ENCODE data around the gene SEMA5A. TPM values are rescaled to one million over a fixed set of nuclear protein-coding genes. Genes with fewer than 3 reads are reported as not detected.

Gene SEMA5A
- polyA plus RNA-seq, 1 experiment: 98.4 TPM

DNA sequence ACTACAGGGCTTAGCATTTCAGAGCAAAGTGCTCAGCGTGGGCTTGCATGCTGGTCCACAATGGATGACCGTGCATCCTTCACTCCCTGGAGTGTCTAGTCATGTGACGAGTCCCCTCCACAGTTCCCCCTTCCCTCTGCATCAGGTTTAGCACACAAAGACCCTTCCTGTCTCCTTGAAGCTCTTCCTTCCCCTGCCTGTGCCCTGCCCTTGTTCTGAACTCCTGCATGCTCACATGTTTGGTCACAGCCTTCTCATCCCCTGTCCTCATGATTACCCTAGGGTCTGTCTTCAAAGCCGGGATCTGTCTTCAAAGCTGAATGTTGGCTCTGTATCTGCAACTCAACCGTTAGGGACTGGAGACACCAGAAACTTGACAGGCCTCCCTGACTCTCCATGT, 388.9 kb downstream of the SEMA5A start:
- no peak overlapping the region for H3K4me3 ChIP-seq (ENCODE audit: low read depth, low read length)
- H3K27me3 ChIP-seq (ENCODE audit: control insufficient read depth, insufficient read depth, low read length): no peaks in the 10 kb centered on the region
- DNase-seq (ENCODE audit: low read depth): no peak
- peaks cover 6% of the 10 kb centered on the region for H3K36me3 ChIP-seq (ENCODE audit: control insufficient read depth, insufficient read depth, low read length)
- ChIA-PET POLR2A (no interaction called here), CTCF (interaction anchor here (0.6 to 1.7 kb wide), 9 partner anchors 8 to 1047 kb away, joined by 3 to 7 read pairs (median 4); no protein-coding TSS in a partner anchor)
- TF ChIP-seq, protein P1, sequence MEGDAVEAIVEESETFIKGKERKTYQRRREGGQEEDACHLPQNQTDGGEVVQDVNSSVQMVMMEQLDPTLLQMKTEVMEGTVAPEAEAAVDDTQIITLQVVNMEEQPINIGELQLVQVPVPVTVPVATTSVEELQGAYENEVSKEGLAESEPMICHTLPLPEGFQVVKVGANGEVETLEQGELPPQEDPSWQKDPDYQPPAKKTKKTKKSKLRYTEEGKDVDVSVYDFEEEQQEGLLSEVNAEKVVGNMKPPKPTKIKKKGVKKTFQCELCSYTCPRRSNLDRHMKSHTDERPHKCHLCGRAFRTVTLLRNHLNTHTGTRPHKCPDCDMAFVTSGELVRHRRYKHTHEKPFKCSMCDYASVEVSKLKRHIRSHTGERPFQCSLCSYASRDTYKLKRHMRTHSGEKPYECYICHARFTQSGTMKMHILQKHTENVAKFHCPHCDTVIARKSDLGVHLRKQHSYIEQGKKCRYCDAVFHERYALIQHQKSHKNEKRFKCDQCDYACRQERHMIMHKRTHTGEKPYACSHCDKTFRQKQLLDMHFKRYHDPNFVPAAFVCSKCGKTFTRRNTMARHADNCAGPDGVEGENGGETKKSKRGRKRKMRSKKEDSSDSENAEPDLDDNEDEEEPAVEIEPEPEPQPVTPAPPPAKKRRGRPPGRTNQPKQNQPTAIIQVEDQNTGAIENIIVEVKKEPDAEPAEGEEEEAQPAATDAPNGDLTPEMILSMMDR (IDR thresholded peaks at IDR 0.05; ENCODE audit: insufficient read depth, low read depth, low read length): no peak

DNA sequence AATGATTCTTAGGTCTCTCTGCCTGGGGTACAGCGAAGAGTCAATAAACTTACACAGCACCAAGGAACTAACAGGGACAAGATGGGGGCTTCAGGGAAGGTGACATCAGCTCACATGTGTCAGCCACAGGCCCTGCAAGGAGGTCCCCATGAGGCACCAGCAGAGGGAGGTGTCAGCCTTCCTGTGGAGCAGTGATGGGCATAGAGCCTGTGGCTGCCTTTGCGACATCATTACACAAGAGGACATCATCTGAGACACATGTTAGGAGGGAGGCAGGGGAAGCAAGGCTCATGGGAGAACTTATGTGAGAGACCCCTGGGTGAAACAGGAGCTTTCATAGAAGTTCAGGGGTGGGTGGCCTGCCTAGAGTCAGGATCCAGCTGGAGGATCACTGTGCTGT, 389.6 kb downstream of the SEMA5A start:
- Histone ChIP-seq H3K36me3 (ENCODE audit: control insufficient read depth, insufficient read depth, low read length) (peaks cover 6% of the 10 kb centered on the region), H3K27me3 (ENCODE audit: control insufficient read depth, insufficient read depth, low read length) (no peaks in the 10 kb centered on the region), H3K4me3 (ENCODE audit: low read depth, low read length) (no peak overlapping the region)
- POLR2A ChIA-PET: no interaction called here
- CTCF ChIA-PET: interaction anchor here (0.7 to 1.7 kb wide), 12 partner anchors 9 to 387 kb away, joined by 3 to 7 read pairs (median 4); no protein-coding TSS in a partner anchor
- TF ChIP-seq, protein P1 (IDR thresholded peaks at IDR 0.05; ENCODE audit: insufficient read depth, low read depth, low read length): peak; percentile 64
- no peak for DNase-seq (ENCODE audit: low read depth)

DNA sequence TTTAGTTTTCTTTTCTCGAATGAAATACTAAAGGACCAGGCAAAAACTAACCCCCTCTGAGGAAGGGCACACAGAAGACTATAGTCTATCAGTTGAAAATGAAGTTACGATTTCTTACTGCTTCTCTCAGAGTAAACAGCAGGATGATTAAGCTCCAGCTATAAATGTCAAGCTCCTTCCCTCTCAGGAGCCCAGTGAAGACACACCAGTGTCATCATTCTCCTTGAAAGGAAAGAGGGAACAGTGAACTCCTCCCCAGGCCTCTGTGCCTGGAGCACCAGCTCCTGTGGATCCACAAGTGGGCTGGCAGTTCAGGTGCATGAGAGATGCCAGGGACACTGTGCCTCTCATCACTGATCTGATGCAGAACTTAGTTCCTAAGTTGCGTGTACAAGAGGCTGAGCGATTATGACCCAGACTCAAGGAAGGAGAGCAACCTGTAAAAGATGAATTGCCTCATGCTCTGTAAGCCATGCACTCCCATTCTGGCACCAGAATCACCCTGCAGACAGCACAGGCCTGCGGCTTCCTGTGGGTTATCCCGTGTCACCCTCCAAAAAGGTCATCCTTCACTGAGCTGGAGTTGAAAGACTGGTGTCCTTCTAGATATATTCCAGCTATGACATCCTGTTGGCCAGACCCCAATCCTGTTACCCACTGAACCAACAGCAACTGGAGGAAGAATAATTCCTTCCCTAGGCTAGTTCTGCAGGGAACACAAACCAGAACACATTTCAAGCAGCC, 394.0 kb downstream of the SEMA5A start:
- TF ChIP-seq, protein P1 (IDR thresholded peaks at IDR 0.05; ENCODE audit: insufficient read depth, low read depth, low read length): no peak
- ChIA-PET CTCF (no interaction called here), POLR2A (no interaction called here)
- H3K27me3 ChIP-seq (ENCODE audit: control insufficient read depth, insufficient read depth, low read length): no peaks in the 10 kb centered on the region
- H3K4me3 ChIP-seq (ENCODE audit: low read depth, low read length): no peak overlapping the region
- DNase-seq (ENCODE audit: low read depth): no peak
- peaks cover 6% of the 10 kb centered on the region for H3K36me3 ChIP-seq (ENCODE audit: control insufficient read depth, insufficient read depth, low read length)

DNA sequence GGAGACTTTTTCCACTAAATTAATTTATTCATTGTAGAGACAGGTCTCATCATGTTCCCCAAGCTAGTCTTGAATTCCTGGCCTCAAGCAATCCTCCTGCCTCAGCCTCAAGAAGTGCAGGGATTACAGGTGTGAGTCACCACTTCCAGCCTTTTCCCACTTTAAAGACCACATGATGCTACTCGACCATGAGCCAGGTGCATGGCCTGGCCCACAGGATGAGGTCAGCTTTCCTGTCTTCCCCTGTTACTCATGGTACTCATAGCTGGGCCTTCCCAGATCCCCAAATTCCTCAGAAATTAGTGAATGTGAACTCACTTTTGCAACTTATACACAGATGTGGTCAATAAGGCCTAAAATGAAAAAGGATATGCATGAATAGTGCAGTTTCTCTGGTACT, 395.9 kb downstream of the SEMA5A start:
- TF ChIP-seq, protein P1 (IDR thresholded peaks at IDR 0.05; ENCODE audit: insufficient read depth, low read depth, low read length): no peak
- DNase-seq (ENCODE audit: low read depth): peak; percentile 59
- H3K27me3 ChIP-seq (ENCODE audit: control insufficient read depth, insufficient read depth, low read length): no peaks in the 10 kb centered on the region
- POLR2A ChIA-PET: no interaction called here
- no peak overlapping the region for H3K4me3 ChIP-seq (ENCODE audit: low read depth, low read length)
- H3K36me3 ChIP-seq (ENCODE audit: control insufficient read depth, insufficient read depth, low read length): peaks cover 6% of the 10 kb centered on the region
- CTCF ChIA-PET: interaction anchor here (1.0 kb wide), 1 partner anchor 57 kb away, joined by 5 read pairs; no protein-coding TSS in a partner anchor

DNA sequence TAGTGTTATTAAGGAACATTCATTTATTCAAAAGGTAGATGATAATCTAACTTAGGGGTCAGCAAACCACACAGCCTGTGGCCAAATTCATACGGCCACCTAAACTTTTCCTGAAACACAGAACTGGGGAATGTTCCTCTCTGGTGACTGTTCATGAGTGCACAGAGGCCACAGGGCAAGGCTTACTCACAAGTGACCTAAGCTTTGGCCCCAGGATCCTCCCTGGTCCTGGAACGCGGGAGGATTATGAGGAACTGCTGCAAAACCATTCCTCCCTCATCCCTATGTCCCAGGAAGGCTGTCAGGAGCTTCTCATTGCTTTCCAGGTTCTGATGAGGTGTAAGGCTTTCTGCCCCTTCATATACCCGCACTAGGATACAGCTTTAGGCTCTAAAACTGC, 397.6 kb downstream of the SEMA5A start:
- no peaks in the 10 kb centered on the region for H3K27me3 ChIP-seq (ENCODE audit: control insufficient read depth, insufficient read depth, low read length)
- H3K36me3 ChIP-seq (ENCODE audit: control insufficient read depth, insufficient read depth, low read length): peaks cover 3% of the 10 kb centered on the region
- POLR2A ChIA-PET: no interaction called here
- CTCF ChIA-PET: interaction anchor here (0.6 kb wide), 1 partner anchor 307 kb away, joined by 4 read pairs; no protein-coding TSS in a partner anchor
- TF ChIP-seq, protein P1 (IDR thresholded peaks at IDR 0.05; ENCODE audit: insufficient read depth, low read depth, low read length): no peak
- no peak overlapping the region for H3K4me3 ChIP-seq (ENCODE audit: low read depth, low read length)
- no peak for DNase-seq (ENCODE audit: low read depth)

Measured in BJ (cell line).